ENCODE data around the gene SHKBP1. TPM values are rescaled to one million over a fixed set of nuclear protein-coding genes. Genes with fewer than 3 reads are reported as not detected.

SHKBP1 gene
- total RNA-seq, 4 donors from 2014 or later: 33.3 to 52.1 (median 42.9) TPM

DNA sequence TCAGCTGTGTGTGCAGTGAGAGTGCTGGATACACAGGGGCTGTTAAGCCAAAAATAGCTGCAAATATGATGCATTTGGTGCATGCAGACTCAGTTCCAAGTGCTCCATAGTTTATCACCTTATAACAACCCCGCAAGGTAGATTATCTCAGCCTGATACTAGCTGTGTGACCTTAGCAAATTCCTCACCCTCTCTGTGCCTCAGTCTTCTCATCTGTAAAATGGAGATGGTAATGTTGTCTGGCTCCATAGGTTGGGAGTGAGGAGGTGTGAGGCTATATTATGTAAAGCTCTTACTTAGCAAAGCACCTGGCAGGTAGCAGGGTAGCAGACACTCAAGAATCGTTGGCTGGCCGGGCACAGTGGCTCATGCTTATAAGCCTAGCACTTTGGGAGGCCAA is 23.8 kb upstream of the SHKBP1 start:
- no peak for DNase-seq
- no peak for TF ChIP-seq POLR2A (IDR thresholded peaks at IDR 0.05)
- no peak for TF ChIP-seq CTCF (IDR thresholded peaks at IDR 0.05)
- H3K27me3 ChIP-seq: peaks cover 8% of the 10 kb centered on the region
- no peak overlapping the region for H3K27ac ChIP-seq
- no peaks in the 10 kb centered on the region for H3K36me3 ChIP-seq
- intact Hi-C loops (cut with DNase I): no loop called here
- WGBS, 2 donors: 92 to 98% methylated on average over 3 of the region's 3 CpGs
- peaks cover 0 to 5% of the 10 kb centered on the region in 2 donors for H3K4me1 ChIP-seq
- no peak overlapping the region for H3K4me3 ChIP-seq (replicated peaks in 1 of 3)
- H3K9me3 ChIP-seq: no peaks in the 10 kb centered on the region

DNA sequence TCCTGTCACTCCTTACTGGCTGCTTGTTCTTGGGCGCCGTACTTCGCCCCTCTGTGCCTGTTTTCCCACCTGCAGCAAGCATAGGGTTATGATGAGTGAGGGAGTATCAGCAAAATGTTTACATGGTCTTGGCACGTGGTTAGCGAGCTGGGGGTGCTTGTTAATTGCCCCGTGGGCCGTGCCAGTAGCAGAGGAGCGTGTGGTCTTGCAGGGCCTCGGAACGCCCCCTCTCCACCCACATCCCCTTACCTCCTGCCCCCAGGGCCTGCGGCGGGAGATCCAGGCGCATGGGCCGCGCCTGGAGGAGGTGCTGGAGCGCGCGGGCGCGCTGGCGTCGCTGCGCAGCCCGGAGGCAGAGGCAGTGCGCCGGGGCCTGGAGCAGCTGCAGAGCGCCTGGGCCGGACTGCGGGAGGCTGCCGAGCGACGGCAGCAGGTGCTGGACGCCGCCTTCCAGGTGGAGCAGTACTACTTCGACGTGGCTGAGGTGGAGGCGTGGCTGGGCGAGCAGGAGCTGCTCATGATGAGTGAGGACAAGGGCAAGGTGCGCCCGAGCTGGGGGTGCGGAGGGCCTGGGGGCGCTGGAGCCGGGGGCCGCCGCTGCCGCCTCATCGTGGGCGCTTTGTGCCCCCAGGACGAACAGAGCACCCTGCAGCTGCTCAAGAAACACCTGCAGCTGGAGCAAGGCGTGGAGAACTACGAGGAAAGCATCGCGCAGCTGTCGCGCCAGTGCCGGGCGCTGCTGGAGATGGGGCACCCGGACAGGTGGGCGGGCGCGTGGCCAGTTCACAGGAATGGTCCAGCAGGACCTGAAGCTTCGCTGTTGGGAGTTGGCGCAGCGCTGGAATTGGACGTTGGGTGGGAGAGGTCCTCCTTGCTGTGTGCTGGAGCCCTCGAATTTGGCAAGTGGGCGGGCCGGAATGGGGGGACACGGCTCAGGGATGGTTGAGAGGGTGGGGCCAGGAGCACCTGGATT is 22.5 kb upstream of the SHKBP1 start:
- intact Hi-C loops (cut with DNase I): no loop called here
- peaks cover 0 to under 1% of the 10 kb centered on the region in 2 donors for H3K4me1 ChIP-seq
- H3K4me3 ChIP-seq (replicated peaks in 1 of 3): no peak overlapping the region
- no peak for TF ChIP-seq POLR2A (IDR thresholded peaks at IDR 0.05)
- no peak for TF ChIP-seq CTCF (IDR thresholded peaks at IDR 0.05)
- H3K27me3 ChIP-seq: peaks cover 8% of the 10 kb centered on the region
- 16 to 27% methylated on average over 29 to 52 of the region's 69 CpGs for WGBS, 2 donors
- no peaks in the 10 kb centered on the region for H3K36me3 ChIP-seq
- no peaks in the 10 kb centered on the region for H3K9me3 ChIP-seq
- H3K27ac ChIP-seq: no peak overlapping the region
- DNase-seq: no peak

GRCh38 chr19:40555978-40556689 is 20.5 kb upstream of the SHKBP1 start:
- intact Hi-C loops (cut with DNase I): no loop called here
- peaks cover 8% of the 10 kb centered on the region for H3K27me3 ChIP-seq
- no peaks in the 10 kb centered on the region for H3K4me1 ChIP-seq
- TF ChIP-seq POLR2A (IDR thresholded peaks at IDR 0.05): no peak
- TF ChIP-seq CTCF (IDR thresholded peaks at IDR 0.05): no peak
- no peaks in the 10 kb centered on the region for H3K36me3 ChIP-seq
- no peak for DNase-seq
- no peaks in the 10 kb centered on the region for H3K9me3 ChIP-seq
- H3K27ac ChIP-seq: no peak overlapping the region
- 75 to 84% methylated on average over 6 to 17 of the region's 17 CpGs for WGBS, 2 donors
- no peak overlapping the region for H3K4me3 ChIP-seq (replicated peaks in 1 of 3)

GRCh38 chr19:40556953-40557530 is 19.6 kb upstream of the SHKBP1 start:
- DNase-seq: no peak
- no peak overlapping the region for H3K27ac ChIP-seq
- no peak overlapping the region for H3K4me3 ChIP-seq (replicated peaks in 1 of 3)
- H3K36me3 ChIP-seq: no peaks in the 10 kb centered on the region
- no peak for TF ChIP-seq CTCF (IDR thresholded peaks at IDR 0.05)
- no peak for TF ChIP-seq POLR2A (IDR thresholded peaks at IDR 0.05)
- H3K4me1 ChIP-seq: no peaks in the 10 kb centered on the region
- intact Hi-C loops (cut with DNase I): no loop called here
- WGBS, 2 donors: 84 to 86% methylated on average over 22 of the region's 24 CpGs
- H3K27me3 ChIP-seq: peaks cover 8% of the 10 kb centered on the region
- H3K9me3 ChIP-seq: no peaks in the 10 kb centered on the region
